ENCODE data around the gene NPNT.

Gene NPNT

DNA sequence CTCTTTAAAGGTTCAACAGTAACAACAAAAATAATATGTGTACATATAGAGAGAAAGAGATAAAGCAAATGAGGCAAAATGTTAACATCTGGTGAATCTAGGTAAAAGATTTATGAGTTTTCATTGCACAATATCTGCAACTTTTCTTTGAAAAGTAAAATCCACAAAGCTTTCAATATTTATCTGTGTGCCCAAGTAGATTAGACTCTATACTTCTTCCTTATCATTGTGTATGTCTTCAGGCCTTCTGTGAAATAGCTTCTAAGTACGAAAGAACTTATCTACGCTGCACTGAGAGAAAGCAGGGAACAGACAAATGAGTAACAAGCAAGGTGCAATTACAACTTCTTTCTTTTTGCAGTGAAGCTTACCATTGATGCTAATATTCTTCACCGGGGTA lies 81.6 kb downstream of the NPNT start:
- Histone ChIP-seq H3K4me1 (ENCODE audit: control insufficient read depth, insufficient read depth, low read length) (peaks cover 17% of the 10 kb centered on the region), H3K9me3 (ENCODE audit: control insufficient read depth, insufficient read depth, low read length) (no peaks in the 10 kb centered on the region), H3K27me3 (ENCODE audit: control insufficient read depth, insufficient read depth, low read length) (no peaks in the 10 kb centered on the region), H3K4me3 (ENCODE audit: low read depth, low read length) (no peak overlapping the region), H3K36me3 (ENCODE audit: control insufficient read depth, insufficient read depth, low read length) (no peaks in the 10 kb centered on the region), H3K9ac (ENCODE audit: low read depth, low read length) (no peak overlapping the region)

DNA sequence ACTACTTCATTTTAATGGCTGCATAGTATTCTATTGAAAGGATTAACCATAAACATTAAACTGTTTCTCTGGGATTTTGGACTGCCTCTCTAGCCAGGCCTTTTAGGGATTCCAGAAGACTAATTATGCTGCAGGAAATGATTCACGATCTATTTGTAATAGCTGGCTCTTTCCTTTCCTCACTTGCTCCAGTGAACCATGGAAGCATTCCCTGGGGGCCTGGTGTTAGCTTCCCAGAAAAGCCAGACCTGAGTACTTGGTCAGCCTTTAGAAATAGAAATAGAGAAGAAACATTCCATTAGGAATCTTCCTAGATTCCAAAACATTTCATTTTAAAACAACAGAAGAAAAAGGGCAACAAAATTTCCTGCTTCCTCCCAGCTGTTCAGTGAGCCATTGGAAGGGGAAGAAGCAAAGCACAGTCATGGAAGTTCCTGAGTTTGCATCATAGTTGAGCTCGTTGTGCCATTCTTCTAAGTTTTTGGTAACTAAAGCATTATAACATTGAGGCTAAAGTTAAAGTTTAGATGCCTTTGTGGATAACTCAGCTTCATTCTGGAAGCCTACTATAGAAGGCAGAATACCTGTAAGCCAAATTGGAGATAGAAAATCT lies 83.5 kb downstream of the NPNT start:
- H3K4me3 ChIP-seq (ENCODE audit: low read depth, low read length) = no peak overlapping the region

GRCh38 chr4:105979506-105979905 lies 84.2 kb downstream of the NPNT start:
- Histone ChIP-seq H3K27me3 (ENCODE audit: control insufficient read depth, insufficient read depth, low read length) (no peaks in the 10 kb centered on the region), H3K9me3 (ENCODE audit: control insufficient read depth, insufficient read depth, low read length) (no peaks in the 10 kb centered on the region), H3K9ac (ENCODE audit: low read depth, low read length) (no peak overlapping the region), H3K4me1 (ENCODE audit: control insufficient read depth, insufficient read depth, low read length) (no peaks in the 10 kb centered on the region), H3K36me3 (ENCODE audit: control insufficient read depth, insufficient read depth, low read length) (no peaks in the 10 kb centered on the region), H3K4me3 (ENCODE audit: low read depth, low read length) (no peak overlapping the region)

More for the DNA sequence above, 83.5 kb downstream of the NPNT start:
- no peaks in the 10 kb centered on the region for H3K9me3 ChIP-seq (ENCODE audit: control insufficient read depth, insufficient read depth, low read length)
- no peaks in the 10 kb centered on the region for H3K27me3 ChIP-seq (ENCODE audit: control insufficient read depth, insufficient read depth, low read length)
- no peaks in the 10 kb centered on the region for H3K36me3 ChIP-seq (ENCODE audit: control insufficient read depth, insufficient read depth, low read length)
- no peak overlapping the region for H3K9ac ChIP-seq (ENCODE audit: low read depth, low read length)
- H3K4me1 ChIP-seq (ENCODE audit: control insufficient read depth, insufficient read depth, low read length) = peaks cover 2% of the 10 kb centered on the region

DNA sequence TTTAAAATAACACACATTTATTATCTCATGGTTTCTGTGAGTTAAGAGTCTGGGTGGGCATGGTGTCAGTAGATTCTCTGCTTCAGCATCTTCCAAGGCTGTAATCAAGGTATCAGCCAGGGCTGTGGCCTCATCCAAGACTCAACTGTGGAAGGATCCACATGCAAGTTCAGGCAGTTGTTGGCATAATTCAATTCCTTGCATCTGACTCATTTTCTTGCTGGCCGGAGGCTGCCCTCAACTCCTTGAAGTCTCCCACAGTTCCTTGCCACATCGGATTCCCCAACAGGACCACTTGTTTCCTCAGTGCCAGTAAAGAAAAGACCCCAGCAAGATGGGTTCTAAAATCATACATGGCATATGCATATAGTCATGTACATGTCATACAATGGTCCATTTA lies 93.4 kb downstream of the NPNT start:
- Histone ChIP-seq H3K9me3 (ENCODE audit: control insufficient read depth, insufficient read depth, low read length) (no peaks in the 10 kb centered on the region), H3K4me3 (ENCODE audit: low read depth, low read length) (no peak overlapping the region), H3K9ac (ENCODE audit: low read depth, low read length) (no peak overlapping the region), H3K36me3 (ENCODE audit: control insufficient read depth, insufficient read depth, low read length) (no peaks in the 10 kb centered on the region), H3K27me3 (ENCODE audit: control insufficient read depth, insufficient read depth, low read length) (no peaks in the 10 kb centered on the region), H3K4me1 (ENCODE audit: control insufficient read depth, insufficient read depth, low read length) (no peaks in the 10 kb centered on the region)

DNA sequence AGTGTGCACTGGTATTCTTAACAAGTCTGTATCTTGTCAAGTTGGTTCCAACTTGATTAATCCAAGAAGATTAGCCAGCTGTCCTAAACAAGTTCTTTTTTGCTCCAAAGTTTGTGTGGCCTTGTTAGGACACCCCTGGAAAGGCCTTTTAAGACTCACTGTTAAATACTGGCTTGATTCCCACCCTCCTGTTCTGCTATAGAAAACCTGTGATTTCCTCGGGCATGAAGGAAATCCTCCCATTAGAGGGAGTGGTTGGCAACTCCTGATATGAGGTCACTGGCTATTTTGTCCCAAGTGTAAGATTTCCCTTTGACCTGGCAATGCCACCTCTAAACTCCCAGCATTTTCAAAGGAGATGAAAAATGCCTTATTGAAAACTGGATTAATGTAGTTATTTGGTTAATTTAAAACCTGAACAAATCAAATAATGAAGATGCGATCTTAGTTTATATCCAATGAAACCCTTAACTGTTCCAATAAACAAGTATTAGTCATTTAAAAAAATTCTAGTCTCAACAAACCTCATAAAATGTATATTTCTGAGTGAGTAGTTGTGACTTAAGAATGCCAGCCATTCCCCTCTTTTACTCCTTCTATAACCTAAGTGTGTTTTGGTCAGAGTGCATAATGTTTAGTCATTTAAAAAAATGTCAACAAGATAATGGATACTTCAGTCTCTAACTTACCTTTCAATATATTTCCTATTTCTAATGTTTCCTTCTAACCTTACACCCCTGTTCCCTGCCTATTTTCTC lies 94.4 kb downstream of the NPNT start:
- H3K4me1 ChIP-seq (ENCODE audit: control insufficient read depth, insufficient read depth, low read length) = no peaks in the 10 kb centered on the region
- H3K4me3 ChIP-seq (ENCODE audit: low read depth, low read length) = no peak overlapping the region
- no peaks in the 10 kb centered on the region for H3K9me3 ChIP-seq (ENCODE audit: control insufficient read depth, insufficient read depth, low read length)
- H3K27me3 ChIP-seq (ENCODE audit: control insufficient read depth, insufficient read depth, low read length) = no peaks in the 10 kb centered on the region
- H3K9ac ChIP-seq (ENCODE audit: low read depth, low read length) = no peak overlapping the region
- no peaks in the 10 kb centered on the region for H3K36me3 ChIP-seq (ENCODE audit: control insufficient read depth, insufficient read depth, low read length)

DNA sequence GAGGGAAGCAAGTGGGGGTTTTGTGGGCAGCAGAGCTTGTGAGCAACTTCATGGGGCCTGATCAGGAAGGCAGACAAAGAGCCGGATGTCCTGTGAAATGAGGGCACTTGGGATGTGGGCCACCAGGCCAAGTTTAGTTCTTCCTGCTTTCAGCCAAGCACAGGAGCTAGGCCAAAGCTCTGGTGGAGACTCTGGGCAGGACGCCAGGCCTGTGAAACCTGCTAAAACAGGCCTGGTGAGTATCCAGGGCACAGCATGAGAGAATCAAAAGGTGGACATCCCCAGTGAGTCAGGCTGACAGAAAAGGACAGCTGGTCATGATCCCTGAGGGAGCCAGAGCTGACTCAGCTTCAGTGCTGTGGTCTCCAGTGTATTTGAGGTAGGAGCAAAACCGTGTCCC lies 95.7 kb downstream of the NPNT start:
- H3K4me3 ChIP-seq (ENCODE audit: low read depth, low read length) = no peak overlapping the region
- H3K9me3 ChIP-seq (ENCODE audit: control insufficient read depth, insufficient read depth, low read length) = no peaks in the 10 kb centered on the region
- H3K4me1 ChIP-seq (ENCODE audit: control insufficient read depth, insufficient read depth, low read length) = no peaks in the 10 kb centered on the region
- no peaks in the 10 kb centered on the region for H3K27me3 ChIP-seq (ENCODE audit: control insufficient read depth, insufficient read depth, low read length)
- no peak overlapping the region for H3K9ac ChIP-seq (ENCODE audit: low read depth, low read length)
- no peaks in the 10 kb centered on the region for H3K36me3 ChIP-seq (ENCODE audit: control insufficient read depth, insufficient read depth, low read length)

GRCh38 chr4:105991726-105992125 lies 96.5 kb downstream of the NPNT start:
- no peak overlapping the region for H3K9ac ChIP-seq (ENCODE audit: low read depth, low read length)
- no peak overlapping the region for H3K4me3 ChIP-seq (ENCODE audit: low read depth, low read length)
- H3K9me3 ChIP-seq (ENCODE audit: control insufficient read depth, insufficient read depth, low read length) = no peaks in the 10 kb centered on the region
- no peaks in the 10 kb centered on the region for H3K36me3 ChIP-seq (ENCODE audit: control insufficient read depth, insufficient read depth, low read length)
- no peaks in the 10 kb centered on the region for H3K27me3 ChIP-seq (ENCODE audit: control insufficient read depth, insufficient read depth, low read length)
- no peaks in the 10 kb centered on the region for H3K4me1 ChIP-seq (ENCODE audit: control insufficient read depth, insufficient read depth, low read length)

DNA sequence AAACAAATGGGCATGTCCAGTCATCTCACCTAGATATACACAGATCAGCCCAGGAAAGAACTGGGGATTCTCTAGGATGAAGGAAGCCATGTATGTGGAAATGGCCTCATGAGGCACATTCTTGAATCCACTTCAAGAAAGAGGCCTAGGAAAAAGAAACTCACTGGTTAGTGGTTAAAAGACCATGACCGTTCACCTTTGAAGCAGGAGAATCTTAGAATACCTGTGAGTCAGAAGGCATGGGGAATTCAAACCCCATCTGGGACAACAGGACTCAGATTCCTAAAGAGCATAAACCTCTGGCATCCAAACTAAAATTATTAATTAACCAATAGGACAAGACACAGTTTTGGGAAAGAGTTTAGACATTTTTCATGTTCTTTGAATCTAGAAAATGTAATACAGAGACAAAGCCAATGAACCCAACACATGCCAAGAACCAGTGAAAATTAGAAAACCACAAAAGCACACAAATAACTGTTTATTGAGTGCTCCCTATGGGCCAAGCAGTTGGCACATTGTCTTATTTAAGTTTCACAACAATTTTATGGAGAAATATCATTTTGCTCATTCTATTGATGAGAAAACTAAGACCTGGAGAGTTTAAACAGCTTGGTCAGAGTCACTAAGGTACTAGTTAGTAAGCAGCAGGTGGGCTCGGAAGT lies 97.5 kb downstream of the NPNT start:
- no peaks in the 10 kb centered on the region for H3K9me3 ChIP-seq (ENCODE audit: control insufficient read depth, insufficient read depth, low read length)
- H3K36me3 ChIP-seq (ENCODE audit: control insufficient read depth, insufficient read depth, low read length) = no peaks in the 10 kb centered on the region
- H3K27me3 ChIP-seq (ENCODE audit: control insufficient read depth, insufficient read depth, low read length) = no peaks in the 10 kb centered on the region
- H3K4me3 ChIP-seq (ENCODE audit: low read depth, low read length) = no peak overlapping the region
- no peak overlapping the region for H3K9ac ChIP-seq (ENCODE audit: low read depth, low read length)
- H3K4me1 ChIP-seq (ENCODE audit: control insufficient read depth, insufficient read depth, low read length) = no peaks in the 10 kb centered on the region

DNA sequence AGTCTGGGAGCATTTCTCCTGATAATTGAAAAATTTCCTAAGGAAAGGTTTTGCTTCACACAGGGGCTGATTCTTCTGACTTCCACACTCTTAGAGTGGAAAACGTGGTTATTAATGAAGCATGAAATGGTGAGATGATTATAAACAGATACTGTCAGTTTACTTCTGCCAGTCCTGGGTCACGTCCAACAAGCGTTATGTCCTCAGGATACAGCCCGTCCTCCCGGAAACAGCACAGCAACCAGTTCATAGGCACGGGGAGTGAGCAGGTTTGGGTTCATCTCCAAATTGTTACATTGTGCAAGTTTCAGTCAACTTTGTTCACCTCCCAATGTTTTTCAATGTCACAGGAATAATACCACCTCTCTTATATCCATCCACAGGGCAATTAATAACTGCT lies 98.8 kb downstream of the NPNT start:
- Histone ChIP-seq H3K4me1 (ENCODE audit: control insufficient read depth, insufficient read depth, low read length) (peaks cover 6% of the 10 kb centered on the region), H3K27me3 (ENCODE audit: control insufficient read depth, insufficient read depth, low read length) (no peaks in the 10 kb centered on the region), H3K9me3 (ENCODE audit: control insufficient read depth, insufficient read depth, low read length) (no peaks in the 10 kb centered on the region), H3K36me3 (ENCODE audit: control insufficient read depth, insufficient read depth, low read length) (no peaks in the 10 kb centered on the region), H3K4me3 (ENCODE audit: low read depth, low read length) (no peak overlapping the region), H3K9ac (ENCODE audit: low read depth, low read length) (no peak overlapping the region)

DNA sequence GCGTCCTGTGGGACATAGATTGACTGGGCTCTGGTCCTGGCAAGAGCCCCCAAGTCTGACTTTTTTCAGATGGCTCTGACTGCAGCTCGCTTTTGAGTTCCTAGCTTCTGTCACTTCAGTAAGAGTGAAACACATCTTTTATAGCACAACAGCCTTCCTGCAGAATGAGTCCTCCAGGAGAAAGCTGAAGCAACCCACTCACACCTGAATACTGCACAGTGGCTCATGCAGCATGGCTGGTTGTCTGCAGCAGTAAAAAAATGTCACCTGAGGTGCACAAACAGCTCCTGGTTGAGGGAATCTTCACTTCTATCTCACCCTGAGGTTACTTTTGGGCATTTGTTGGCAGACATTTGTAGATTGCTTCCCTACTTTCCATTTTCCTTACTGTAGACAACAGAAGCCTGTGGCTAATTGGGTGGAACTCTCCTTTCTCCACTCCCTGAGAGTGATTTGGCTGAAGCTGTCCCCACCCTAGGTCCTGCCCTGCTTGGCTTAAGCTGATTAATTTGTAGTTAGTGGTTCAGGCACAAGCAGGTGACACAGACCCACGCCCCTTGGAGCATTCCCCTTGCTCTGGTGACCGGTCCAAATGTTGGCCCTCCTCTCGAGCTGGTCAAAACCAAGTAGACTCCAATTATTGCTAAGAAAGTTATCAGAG lies 99.7 kb downstream of the NPNT start:
- no peaks in the 10 kb centered on the region for H3K36me3 ChIP-seq (ENCODE audit: control insufficient read depth, insufficient read depth, low read length)
- H3K4me1 ChIP-seq (ENCODE audit: control insufficient read depth, insufficient read depth, low read length) = peaks cover 6% of the 10 kb centered on the region
- H3K27me3 ChIP-seq (ENCODE audit: control insufficient read depth, insufficient read depth, low read length) = no peaks in the 10 kb centered on the region
- H3K9ac ChIP-seq (ENCODE audit: low read depth, low read length) = no peak overlapping the region
- no peaks in the 10 kb centered on the region for H3K9me3 ChIP-seq (ENCODE audit: control insufficient read depth, insufficient read depth, low read length)
- no peak overlapping the region for H3K4me3 ChIP-seq (ENCODE audit: low read depth, low read length)

DNA sequence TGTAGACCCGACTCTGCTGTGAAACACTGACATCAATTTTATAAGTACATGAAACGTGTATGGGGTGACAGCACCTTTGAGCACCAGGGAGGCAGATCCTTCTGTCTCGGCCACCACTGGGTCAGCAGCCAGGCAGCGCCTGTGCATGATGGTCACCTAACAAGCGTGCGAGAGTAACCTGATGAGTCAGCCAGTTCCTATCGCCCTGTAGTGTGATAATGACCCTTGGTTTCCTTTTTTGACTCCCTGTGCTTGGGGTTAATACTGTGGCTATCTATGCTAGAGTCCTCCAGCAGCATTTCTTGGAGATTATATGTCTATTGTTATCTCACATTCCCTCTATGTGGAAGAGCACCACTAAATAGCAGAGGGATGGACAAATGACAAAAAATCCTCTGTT lies 101.6 kb downstream of the NPNT start:
- no peaks in the 10 kb centered on the region for H3K9me3 ChIP-seq (ENCODE audit: control insufficient read depth, insufficient read depth, low read length)

More for the DNA sequence above, 101.6 kb downstream of the NPNT start:
- H3K4me3 ChIP-seq (ENCODE audit: low read depth, low read length) = no peak overlapping the region
- no peaks in the 10 kb centered on the region for H3K36me3 ChIP-seq (ENCODE audit: control insufficient read depth, insufficient read depth, low read length)
- H3K27me3 ChIP-seq (ENCODE audit: control insufficient read depth, insufficient read depth, low read length) = no peaks in the 10 kb centered on the region
- no peak overlapping the region for H3K9ac ChIP-seq (ENCODE audit: low read depth, low read length)
- peaks cover 6% of the 10 kb centered on the region for H3K4me1 ChIP-seq (ENCODE audit: control insufficient read depth, insufficient read depth, low read length)

All from iPS-15b (cell line).